IPS-NIHi7 (cell line): ENCODE results near the gene GABBR2.
A peak's percentile ranks its signal among the peaks of the same experiment; 100 is the strongest.

Experiments
- DNase-seq: peaks from one replicate; pipeline ENCODE4 v3.0.0; 2012; ENCODE audit warnings: mixed read lengths; ENCODE audit errors: extremely low spot score

Gene GABBR2

GRCh38 chr9:98442541-98442940, 266.2 kb downstream of the GABBR2 start:
- no peak for DNase-seq

- DNase-seq: peak; percentile 66
Measured at GRCh38 chr9:98442114-98442513, 266.6 kb downstream of the GABBR2 start.

DNA sequence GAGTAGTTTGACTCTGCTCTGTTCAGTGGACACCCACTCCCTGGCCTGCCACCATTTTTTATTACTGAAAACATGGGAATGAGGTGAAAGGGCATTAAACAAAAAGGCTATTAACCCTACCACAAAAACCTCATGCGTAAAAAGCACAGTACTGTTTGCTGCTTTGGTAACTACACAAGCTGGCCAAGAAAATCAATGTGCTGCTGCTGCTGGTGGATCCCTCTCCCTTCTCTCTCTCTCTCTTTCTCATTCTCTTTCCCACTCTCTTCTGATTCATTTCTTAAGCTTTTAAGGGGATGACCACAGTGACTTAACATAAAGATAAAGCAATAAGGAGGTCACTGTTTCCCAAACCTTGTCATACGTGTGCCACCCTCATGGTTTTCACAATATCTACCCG, 270.1 kb downstream of the GABBR2 start:
- DNase-seq: no peak

DNA sequence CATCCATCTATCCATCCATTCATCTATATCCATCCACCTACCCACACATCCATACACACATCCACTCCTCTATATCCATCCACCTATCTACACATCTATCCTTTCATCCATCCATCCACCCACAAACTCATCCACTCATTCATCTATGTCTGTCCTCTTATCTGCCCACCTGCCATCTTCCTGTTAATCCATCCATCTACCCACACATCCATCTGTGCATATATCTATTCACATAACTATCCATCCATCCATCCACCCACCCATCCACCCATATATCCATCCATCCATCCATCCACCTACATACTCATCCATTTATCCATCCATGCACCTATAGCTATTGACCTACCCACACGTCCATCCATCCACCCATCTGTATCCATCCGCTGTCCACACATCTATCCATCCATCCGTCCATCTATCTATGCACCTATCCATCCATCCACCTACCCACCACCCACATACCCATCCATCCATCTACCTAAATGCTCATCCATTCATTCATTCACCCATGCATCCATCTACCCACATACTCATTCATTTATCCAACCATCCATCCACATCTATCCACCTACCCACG, 271.2 kb downstream of the GABBR2 start:
- no peak for DNase-seq

DNA sequence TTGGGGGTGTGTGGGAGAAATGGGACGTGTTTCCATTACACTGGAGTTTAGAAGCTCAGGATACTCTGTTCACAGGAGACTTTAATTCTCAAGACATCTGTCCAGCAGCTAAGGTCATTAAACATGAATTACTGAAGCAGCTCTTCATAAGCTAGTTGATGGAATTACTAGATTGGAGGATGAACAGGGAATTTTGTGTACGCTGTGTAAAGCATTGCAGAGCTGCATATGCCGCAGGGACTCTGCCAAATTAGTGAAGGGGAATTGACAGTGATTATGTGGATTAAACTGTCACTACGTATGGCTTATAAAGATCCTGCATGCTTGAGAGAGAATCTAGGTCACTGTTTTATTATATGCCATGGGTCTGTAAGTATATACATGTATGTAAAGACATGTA, 275.8 kb downstream of the GABBR2 start:
- no peak for DNase-seq

- DNase-seq: no peak
Measured at GRCh38 chr9:98432134-98432533, 276.6 kb downstream of the GABBR2 start.

- DNase-seq: no peak
Measured at GRCh38 chr9:98430535-98431292, 278.0 kb downstream of the GABBR2 start.

DNA sequence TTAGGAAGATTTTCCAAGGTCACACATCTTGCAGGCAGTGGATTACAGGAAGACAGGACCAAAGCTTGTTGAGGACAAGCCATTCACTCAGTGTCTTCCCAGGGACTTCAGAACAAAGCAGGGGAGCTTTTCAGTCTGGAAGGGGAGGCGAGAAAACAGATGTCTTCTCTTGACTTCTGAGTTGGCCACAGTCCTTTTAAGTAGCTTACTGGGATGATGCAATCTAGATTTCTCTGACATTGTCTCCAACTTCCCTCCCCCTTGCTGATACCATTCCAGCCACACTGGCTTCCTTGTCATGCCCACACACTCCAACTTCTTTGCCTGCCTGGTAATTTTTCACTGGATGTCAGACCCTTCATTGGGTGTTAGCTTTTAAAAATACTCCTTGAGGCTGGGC, 279.1 kb downstream of the GABBR2 start:
- no peak for DNase-seq

- DNase-seq: no peak
Measured at GRCh38 chr9:98428454-98428853, 280.3 kb downstream of the GABBR2 start.

DNA sequence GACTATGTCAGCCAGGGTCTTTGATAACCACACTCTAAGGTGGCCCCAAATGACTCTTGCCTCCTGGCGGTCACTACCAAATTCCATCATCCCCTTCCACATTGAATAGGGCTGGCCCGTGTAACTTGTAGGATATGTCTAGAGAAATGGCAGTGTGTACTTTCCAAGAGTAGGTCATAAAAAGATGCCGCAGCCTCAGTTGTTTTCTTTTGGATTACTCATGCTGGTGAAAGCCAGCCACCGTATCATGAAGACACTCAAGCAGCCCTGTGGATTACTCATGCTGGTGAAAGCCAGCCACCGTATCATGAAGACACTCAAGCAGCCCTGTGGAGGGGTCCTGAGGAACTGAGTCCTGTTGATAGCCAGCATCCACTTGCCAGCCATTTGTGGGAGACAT, 281.2 kb downstream of the GABBR2 start:
- DNase-seq: no peak

DNA sequence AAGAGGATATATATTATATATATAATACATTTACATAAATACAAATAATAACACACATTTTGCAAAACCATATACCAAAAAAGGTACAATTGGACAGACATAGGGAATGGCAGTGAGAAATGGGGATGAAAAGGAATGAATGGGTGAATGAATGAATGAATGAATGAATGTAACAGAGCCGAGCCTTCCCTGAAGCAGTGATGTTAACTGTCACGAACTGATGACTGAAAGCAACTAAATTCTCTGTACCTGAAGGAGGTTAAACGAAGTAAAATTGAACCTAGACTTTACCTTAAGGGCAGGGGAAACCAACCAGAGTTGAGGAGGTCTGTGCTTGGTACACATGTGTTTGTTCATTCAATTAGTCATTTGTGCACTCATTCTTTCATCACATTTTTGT, 283.7 kb downstream of the GABBR2 start:
- DNase-seq: no peak

GRCh38 chr9:98419260-98419603, 289.5 kb downstream of the GABBR2 start:
- no peak for DNase-seq

DNA sequence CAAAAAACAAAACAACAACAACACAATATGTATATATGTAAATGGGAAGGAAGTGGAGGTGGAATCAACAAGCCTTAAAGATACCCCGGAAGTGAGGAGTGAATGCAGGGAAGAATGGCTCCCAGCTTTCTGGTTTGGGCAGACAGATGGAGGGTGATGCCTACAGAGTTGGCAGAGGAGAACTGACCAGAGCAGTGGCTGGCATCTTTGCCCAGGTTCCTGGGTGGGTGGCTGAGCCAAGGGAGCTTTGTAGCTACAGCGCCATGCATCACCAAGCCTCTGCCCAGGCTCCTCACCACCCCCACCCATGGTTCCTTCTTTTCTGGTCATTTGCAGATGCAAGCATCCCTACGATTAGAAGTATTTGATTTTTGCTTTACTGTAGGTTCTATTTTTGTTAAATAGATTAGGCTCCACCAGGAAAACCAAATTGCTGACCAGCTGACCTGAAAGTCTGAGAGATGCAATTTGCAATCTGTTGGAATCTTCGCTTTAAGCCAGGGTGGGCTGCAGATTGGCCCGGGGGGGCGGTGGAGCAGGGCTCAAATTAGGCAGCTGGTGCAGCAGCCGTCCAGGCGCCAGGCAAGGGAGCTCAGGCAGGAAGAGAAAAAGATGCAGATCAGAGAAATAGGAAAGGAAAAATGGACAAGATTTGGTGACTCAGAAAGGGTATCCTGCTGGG, 290.0 kb downstream of the GABBR2 start:
- DNase-seq: no peak

DNA sequence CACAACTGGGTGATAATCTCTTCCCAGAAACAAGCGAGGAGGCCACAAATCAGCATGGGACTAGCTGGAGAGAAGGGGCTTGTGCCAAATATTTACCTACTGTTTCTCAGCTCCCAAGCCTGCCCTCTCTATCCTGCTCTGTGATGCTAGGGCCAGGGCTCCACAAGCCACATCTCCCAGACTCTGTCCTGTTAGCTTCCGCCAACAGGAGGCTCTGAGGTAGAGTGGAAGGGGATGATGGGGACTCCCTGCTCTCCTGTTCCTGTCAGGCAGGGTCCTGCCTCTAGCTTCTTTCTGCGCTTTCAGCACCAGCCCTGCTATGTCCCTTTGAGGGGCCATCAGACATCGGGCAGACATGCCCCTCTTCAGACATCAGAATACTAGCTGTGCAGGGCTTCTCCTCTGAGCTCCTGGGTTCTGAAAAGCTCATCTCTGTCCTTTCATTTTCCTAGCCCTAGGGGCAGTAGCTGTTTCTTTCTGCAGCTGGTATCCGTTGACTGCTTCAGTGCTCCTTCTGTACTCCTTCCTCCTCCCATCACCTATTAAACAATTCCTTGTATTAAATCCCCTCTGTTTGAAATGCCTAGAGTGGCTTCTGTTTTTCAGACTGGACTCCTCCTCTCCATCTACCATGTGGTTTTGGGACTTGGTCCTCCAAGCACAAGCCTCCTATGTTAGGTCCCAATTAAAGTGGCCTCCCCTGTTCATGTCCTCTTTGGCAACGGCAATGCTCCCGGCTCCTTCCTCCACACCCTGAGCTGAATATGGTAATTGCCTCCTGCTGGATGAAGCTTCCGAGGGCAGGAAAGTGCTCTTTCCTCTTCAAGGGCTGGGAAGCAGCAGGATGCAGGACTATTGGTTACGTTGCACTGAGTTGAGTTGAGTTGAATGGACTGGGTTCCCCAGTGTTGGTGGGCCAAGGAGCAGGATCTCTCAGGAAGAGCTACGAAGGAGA, 292.2 kb downstream of the GABBR2 start:
- DNase-seq: no peak

DNA sequence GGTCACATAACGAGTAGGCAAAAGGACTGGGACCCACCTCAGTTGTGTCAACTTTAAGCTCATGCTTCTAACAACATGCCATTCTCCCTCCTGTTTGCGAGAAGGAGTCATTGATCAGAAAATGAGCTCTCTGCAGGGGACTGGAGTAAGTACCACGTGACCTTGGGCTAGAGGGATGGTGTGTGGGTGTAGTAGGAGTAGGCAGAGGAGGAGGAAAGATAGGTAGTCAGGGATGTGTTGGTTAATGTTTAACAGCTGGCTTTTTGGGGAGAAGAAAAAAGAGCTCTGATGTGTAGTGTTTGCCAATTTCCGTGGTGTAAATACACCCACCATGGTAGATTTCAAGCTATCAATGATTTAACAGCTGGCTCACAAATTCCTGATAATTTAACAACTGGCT, 293.0 kb downstream of the GABBR2 start:
- DNase-seq: peak; percentile 34

- DNase-seq: no peak
Measured at GRCh38 chr9:98413084-98413483, 295.7 kb downstream of the GABBR2 start.

DNA sequence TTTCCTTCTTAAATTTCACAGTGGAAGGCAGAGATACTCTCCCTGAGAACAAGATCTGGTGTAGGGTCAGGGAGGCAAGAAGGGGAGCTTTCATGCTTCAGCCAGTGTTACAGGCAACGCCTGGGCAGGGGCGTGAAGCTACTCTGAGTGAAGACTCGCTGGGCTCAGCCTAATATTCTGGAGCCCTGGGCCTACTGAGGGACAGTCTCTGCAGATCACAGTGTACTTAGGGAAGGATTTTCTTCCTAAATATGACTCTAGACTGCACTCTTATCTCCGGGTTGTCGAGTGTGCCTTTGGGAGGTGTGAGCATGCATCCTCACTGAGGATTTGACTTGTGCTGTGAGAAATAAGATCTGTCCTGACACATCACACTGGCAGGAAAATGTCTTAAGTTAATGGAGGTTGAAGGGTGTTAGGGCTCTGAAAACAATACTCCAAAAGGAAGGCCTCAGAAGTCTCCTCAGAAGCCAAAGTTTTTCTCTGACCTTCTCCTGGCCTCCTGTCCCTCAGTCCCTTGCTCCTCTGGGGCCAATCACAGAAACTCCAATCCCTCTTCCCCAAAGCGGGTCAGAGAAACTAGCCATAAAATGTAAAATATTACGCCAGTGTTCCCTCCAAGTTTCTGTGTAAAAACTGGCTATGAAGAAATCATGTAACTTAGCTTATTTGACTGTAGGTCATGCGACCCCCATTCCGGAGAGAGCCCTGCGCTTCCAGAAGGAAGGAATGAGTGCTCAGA, 296.5 kb downstream of the GABBR2 start:
- no peak for DNase-seq

DNA sequence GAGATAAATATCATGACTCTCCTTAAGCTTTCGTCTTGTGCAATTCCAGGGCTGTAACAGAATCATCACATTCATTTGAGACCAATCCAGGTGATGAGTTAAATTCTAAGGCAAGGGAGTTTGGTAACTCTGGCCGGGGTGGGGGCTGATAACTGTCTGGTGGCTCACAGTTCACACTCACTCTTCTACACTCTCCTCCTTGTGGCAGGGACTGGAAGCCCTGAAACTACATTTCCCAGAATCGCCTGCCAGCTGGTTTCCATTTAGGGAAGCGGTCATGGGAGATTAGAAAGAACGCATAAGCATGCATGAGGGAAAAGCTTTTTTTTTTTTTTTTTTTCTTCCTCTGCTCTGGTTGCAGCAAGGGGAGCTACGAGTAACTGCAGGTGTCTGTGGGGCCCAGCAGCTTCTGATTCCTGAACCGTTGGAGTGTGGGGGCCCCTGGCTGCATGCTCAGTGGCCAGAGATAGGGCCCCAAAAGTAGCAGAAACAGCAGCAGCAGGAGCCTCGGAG, 298.5 kb downstream of the GABBR2 start:
- DNase-seq: peak; percentile 79

DNA sequence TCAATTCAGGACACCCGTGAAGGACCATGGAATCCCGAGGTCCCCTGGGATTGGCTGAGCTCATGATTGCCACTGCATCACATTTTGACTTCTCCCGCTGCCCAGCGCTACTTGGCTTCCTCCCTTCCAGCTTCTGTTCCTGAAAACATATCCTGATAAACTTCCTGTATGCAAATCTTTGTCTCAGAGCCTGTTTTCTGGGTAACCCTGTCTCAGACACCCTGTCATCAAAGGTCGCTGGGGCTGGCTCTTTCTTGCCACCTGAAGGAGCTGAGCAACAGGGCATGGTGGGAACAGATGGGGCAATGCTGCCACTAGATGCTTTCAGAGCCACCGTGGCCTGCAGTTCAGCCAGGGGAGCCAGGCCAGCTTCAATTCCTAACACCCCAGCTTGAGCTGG, 299.0 kb downstream of the GABBR2 start:
- no peak for DNase-seq

DNA sequence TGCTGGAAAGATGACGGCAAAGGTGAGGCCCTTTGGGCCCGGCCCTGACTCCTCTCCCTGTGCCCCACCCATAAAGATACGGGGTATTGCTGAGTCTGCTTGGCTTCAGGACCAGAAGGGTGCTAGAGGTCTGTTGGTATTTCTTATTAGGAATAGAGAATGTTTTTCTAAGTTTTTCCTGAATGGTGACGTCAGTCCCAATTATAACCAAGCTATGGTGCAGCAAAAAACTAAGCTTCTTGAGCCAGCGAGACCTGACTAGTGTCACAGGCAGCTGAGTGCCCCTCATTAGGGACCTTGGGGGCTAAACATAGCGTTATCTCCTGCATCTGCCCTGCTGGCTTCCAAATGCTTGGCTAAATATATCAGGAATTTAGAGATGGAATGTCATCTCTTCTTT, 302.3 kb downstream of the GABBR2 start:
- DNase-seq: no peak

DNA sequence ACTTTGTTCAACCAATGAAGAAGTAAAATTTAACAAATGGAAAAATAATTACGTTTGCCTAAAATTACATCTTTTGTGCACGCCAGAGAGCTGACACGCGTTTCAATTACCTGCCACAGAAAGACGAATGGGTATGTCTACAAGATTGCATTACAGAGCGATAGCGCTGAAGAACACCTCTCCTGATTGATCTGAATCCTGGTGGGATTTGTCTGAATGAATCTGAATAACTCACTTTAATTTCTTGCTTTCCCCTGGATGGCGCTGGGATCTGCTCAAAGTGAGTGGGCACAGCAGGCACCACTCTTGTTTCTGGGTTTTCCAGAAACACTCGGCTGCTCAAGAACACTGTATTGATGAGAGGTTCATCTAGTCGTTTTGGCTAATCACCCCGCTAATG, 304.5 kb downstream of the GABBR2 start:
- no peak for DNase-seq
